ENCODE results near the gene NDUFA7.

GRCh38 chr19:8336660-8337059 lies 15.5 kb upstream of the NDUFA7 start:
- TF ChIP-seq, protein P1, sequence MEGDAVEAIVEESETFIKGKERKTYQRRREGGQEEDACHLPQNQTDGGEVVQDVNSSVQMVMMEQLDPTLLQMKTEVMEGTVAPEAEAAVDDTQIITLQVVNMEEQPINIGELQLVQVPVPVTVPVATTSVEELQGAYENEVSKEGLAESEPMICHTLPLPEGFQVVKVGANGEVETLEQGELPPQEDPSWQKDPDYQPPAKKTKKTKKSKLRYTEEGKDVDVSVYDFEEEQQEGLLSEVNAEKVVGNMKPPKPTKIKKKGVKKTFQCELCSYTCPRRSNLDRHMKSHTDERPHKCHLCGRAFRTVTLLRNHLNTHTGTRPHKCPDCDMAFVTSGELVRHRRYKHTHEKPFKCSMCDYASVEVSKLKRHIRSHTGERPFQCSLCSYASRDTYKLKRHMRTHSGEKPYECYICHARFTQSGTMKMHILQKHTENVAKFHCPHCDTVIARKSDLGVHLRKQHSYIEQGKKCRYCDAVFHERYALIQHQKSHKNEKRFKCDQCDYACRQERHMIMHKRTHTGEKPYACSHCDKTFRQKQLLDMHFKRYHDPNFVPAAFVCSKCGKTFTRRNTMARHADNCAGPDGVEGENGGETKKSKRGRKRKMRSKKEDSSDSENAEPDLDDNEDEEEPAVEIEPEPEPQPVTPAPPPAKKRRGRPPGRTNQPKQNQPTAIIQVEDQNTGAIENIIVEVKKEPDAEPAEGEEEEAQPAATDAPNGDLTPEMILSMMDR (IDR thresholded peaks at IDR 0.05) = no peak
- TF ChIP-seq POLR2A (IDR thresholded peaks at IDR 0.05) (no peak), POLR2AphosphoS5 (IDR thresholded peaks at IDR 0.05) (no peak)
